Astrocyte (in vitro differentiated cells and primary cell): Measurements from ENCODE around the gene DLG1. TPM values are rescaled to one million over a fixed set of nuclear protein-coding genes. Genes with fewer than 3 reads are reported as not detected.

ENCODE experiments used
- DNase-seq: peaks from one replicate; pipeline ENCODE4 v3.0.0-alpha.2; 2010; ENCODE audit warnings: low read depth
- FAIRE-seq: peaks from 2 replicates; lab custom pipeline; 2011; peaks lifted over from hg19 to GRCh38; lab: Jason Lieb, UNC
- H2AFZ ChIP-seq: 2 replicates; pipeline ENCODE4 v1.6.0; 2012; ENCODE audit warnings: low read depth, low read length, inconsistent platforms
- H3K27ac ChIP-seq: 2 replicates; pipeline ENCODE4 v1.5.1; 2011; ENCODE audit warnings: low read depth, low read length, inconsistent platforms
- H3K27me3 ChIP-seq: 2 replicates; pipeline ENCODE4 v1.6.0; 2011; ENCODE audit warnings: low read length, inconsistent platforms; ENCODE audit not compliant: insufficient read depth
- H3K36me3 ChIP-seq: 2 replicates; pipeline ENCODE4 v1.5.1; 2011; ENCODE audit warnings: low read length, inconsistent platforms; ENCODE audit not compliant: insufficient read depth
- H3K4me1 ChIP-seq: 2 replicates; pipeline ENCODE4 v1.5.1; 2011; ENCODE audit warnings: low read length, inconsistent platforms; ENCODE audit not compliant: insufficient read depth
- H3K4me2 ChIP-seq: 2 replicates; pipeline ENCODE4 v1.6.0; 2012; ENCODE audit warnings: low read length, inconsistent platforms
- H3K4me3 ChIP-seq: 2 replicates; pipeline ENCODE4 v1.5.1; 2011; ENCODE audit warnings: low read depth, mild to moderate bottlenecking, low read length, inconsistent platforms; ENCODE audit not compliant: insufficient read depth
- H3K79me2 ChIP-seq: 2 replicates; pipeline ENCODE4 v1.6.0; 2012; ENCODE audit warnings: mild to moderate bottlenecking, low read length, inconsistent platforms; ENCODE audit not compliant: insufficient read depth
- H3K9ac ChIP-seq: 2 replicates; pipeline ENCODE4 v1.6.0; 2012; ENCODE audit warnings: mild to moderate bottlenecking, low read length, inconsistent platforms
- H3K9me3 ChIP-seq: 2 replicates; pipeline ENCODE4 v1.5.1; 2012; ENCODE audit warnings: low read depth, mild to moderate bottlenecking, low read length, inconsistent platforms; ENCODE audit not compliant: insufficient read depth
- H4K20me1 ChIP-seq: 2 replicates; pipeline ENCODE4 v1.6.0; 2012; ENCODE audit warnings: low read length, inconsistent platforms; ENCODE audit not compliant: insufficient read depth
- H3K27ac Mint-ChIP-seq: one replicate; pipeline ENCODE4 v1.8.0; 2021; ENCODE audit warnings: mild to moderate bottlenecking, mixed read lengths; ENCODE audit not compliant: unreplicated experiment
- H3K27me3 Mint-ChIP-seq: one replicate; pipeline ENCODE4 v1.8.0; 2021; ENCODE audit warnings: low read depth, mixed read lengths; ENCODE audit not compliant: unreplicated experiment
- H3K36me3 Mint-ChIP-seq: one replicate; pipeline ENCODE4 v1.8.0; 2021; ENCODE audit warnings: low read depth, mixed read lengths; ENCODE audit not compliant: unreplicated experiment
- H3K4me1 Mint-ChIP-seq: one replicate; pipeline ENCODE4 v1.8.0; 2021; ENCODE audit warnings: low read depth, mixed read lengths; ENCODE audit not compliant: unreplicated experiment
- H3K4me3 Mint-ChIP-seq: one replicate; pipeline ENCODE4 v1.8.0; 2021; ENCODE audit warnings: mild to moderate bottlenecking, moderate library complexity, mixed read lengths; ENCODE audit not compliant: unreplicated experiment
- H3K9me3 Mint-ChIP-seq: one replicate; pipeline ENCODE4 v1.8.0; 2021; ENCODE audit warnings: mild to moderate bottlenecking, mixed read lengths; ENCODE audit not compliant: unreplicated experiment
- EZH2 ChIP-seq: IDR thresholded peaks from 2 replicates; pipeline ENCODE4 v1.6.1; 2012; ENCODE audit warnings: mild to moderate bottlenecking, low read length, inconsistent platforms; ENCODE audit not compliant: insufficient read depth
- total RNA-seq: library from RNA; stranded (reverse); gene quantifications from 2 replicates; pipeline ENCODE4 v1.2.1, GENCODE V29; 2021
- TF ChIP-seq, protein P1 (sequence below): IDR thresholded peaks from 2 replicates; pipeline ENCODE4 v1.5.1; 2011; ENCODE audit warnings: low read depth, mild to moderate bottlenecking, inconsistent platforms, low read length, moderate library complexity; ENCODE audit not compliant: insufficient read depth

The DLG1 gene
- total RNA-seq, 1 donor from 2014 or later: 210 TPM

DNA sequence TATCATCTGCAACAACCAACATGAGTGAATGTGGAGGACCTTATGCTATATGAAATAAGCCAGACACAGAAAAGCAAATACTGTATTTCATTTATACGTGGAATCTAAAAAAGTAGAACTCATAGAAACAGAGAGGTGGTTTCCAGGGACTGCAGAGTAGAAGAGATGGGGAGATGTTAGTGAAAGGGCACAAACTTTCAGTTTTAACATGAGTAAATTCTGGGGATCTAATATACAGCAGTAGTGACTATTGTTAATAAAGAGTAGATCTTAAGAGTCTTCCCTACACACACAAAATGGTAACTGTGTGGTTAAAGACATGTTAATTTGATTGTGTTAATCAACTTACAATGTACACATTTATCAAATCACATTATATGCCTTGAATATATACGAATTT, 247.9 kb downstream of the DLG1 start:
- no peak overlapping the region for H3K4me3 ChIP-seq
- peaks cover 50% of the 10 kb centered on the region for H3K36me3 ChIP-seq
- peaks cover 2% of the 10 kb centered on the region for H3K79me2 ChIP-seq
- no peaks in the 10 kb centered on the region for H3K27me3 ChIP-seq
- no peaks in the 10 kb centered on the region for H3K27me3 Mint-ChIP-seq
- H3K9ac ChIP-seq: no peak overlapping the region
- peaks cover 25% of the 10 kb centered on the region for H4K20me1 ChIP-seq
- DNase-seq (no peak), FAIRE-seq (no peak)
- H3K9me3 Mint-ChIP-seq: peaks cover 2% of the 10 kb centered on the region
- H3K4me2 ChIP-seq: no peak overlapping the region
- no peaks in the 10 kb centered on the region for H3K4me1 Mint-ChIP-seq
- no peak overlapping the region for H3K4me3 Mint-ChIP-seq
- no peaks in the 10 kb centered on the region for H3K9me3 ChIP-seq
- TF ChIP-seq, protein P1, sequence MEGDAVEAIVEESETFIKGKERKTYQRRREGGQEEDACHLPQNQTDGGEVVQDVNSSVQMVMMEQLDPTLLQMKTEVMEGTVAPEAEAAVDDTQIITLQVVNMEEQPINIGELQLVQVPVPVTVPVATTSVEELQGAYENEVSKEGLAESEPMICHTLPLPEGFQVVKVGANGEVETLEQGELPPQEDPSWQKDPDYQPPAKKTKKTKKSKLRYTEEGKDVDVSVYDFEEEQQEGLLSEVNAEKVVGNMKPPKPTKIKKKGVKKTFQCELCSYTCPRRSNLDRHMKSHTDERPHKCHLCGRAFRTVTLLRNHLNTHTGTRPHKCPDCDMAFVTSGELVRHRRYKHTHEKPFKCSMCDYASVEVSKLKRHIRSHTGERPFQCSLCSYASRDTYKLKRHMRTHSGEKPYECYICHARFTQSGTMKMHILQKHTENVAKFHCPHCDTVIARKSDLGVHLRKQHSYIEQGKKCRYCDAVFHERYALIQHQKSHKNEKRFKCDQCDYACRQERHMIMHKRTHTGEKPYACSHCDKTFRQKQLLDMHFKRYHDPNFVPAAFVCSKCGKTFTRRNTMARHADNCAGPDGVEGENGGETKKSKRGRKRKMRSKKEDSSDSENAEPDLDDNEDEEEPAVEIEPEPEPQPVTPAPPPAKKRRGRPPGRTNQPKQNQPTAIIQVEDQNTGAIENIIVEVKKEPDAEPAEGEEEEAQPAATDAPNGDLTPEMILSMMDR: no peak
- TF ChIP-seq EZH2: no peak
- no peak overlapping the region for H3K27ac ChIP-seq
- peaks cover 16% of the 10 kb centered on the region for H3K36me3 Mint-ChIP-seq
- no peak overlapping the region for H2AFZ ChIP-seq
- H3K4me1 ChIP-seq: no peaks in the 10 kb centered on the region
- no peak overlapping the region for H3K27ac Mint-ChIP-seq

DNA sequence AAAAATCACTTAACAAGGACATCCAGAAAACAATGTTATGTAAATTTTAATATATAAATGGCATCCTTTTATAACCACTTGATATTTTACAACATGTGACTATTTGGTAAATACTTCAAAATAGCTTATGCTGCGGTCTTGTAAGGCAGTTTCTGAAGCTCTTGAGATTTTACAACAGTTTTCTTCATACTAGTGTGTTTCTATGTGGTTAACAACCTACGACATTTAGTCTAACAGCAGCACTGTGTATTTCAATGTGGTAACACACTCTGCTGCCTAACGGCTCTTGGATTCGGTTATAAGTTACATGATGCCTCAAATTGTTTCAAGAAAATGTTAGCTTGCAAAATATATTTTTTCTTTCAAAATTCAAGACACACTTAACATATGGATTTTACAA, 255.9 kb downstream of the DLG1 start:
- Histone ChIP-seq H3K4me3 (no peak overlapping the region), H3K9ac (no peak overlapping the region), H3K9me3 (no peaks in the 10 kb centered on the region), H2AFZ (no peak overlapping the region), H4K20me1 (peaks cover 31% of the 10 kb centered on the region), H3K36me3 (peaks cover 49% of the 10 kb centered on the region), H3K4me1 (no peaks in the 10 kb centered on the region), H3K4me2 (no peak overlapping the region), H3K79me2 (no peaks in the 10 kb centered on the region), H3K27ac (no peak overlapping the region), H3K27me3 (no peaks in the 10 kb centered on the region)
- Mint-ChIP-seq H3K9me3 (no peaks in the 10 kb centered on the region), H3K4me1 (no peaks in the 10 kb centered on the region), H3K27me3 (no peaks in the 10 kb centered on the region), H3K27ac (no peak overlapping the region), H3K4me3 (no peak overlapping the region), H3K36me3 (peaks cover 2% of the 10 kb centered on the region)
- no peak for FAIRE-seq
- no peak for DNase-seq
- TF ChIP-seq EZH2: no peak
- TF ChIP-seq, protein P1: no peak

DNA sequence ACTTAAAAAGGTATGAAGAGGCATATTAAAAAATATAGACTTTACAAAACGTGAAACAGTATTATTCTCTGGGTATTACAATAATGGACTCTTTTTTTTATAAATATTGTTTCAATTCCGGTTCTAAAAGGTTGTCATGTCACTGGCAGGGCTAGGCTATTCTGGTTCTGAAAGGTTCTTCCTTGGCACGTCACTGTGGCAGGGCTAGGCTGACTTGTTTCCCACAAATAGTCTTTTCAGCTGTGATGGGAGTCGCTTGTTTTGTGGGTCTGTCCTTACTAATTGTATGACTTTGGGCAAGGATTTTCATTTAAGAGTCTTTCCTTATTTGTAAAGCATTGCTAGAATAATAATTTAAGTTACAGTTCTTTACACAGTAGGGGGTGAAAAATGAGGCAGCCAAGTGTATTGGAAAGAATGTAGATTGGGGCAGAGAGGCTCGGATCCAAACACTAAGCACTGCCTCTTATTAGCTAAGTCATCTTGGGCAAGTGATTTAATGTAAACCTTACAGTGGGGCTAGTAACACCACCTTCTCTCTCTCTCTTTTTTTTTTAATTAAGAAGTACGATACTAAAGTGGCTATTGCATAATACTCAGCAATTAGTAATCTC, 256.4 kb downstream of the DLG1 start:
- no peak overlapping the region for H2AFZ ChIP-seq
- H3K27ac ChIP-seq: no peak overlapping the region
- H3K79me2 ChIP-seq: no peaks in the 10 kb centered on the region
- no peaks in the 10 kb centered on the region for H3K4me1 ChIP-seq
- TF ChIP-seq, protein P1: no peak
- H3K9me3 Mint-ChIP-seq: no peaks in the 10 kb centered on the region
- no peaks in the 10 kb centered on the region for H3K27me3 ChIP-seq
- H3K36me3 ChIP-seq: peaks cover 45% of the 10 kb centered on the region
- DNase-seq (no peak), FAIRE-seq (no peak)
- no peaks in the 10 kb centered on the region for H3K9me3 ChIP-seq
- peaks cover 4% of the 10 kb centered on the region for H3K36me3 Mint-ChIP-seq
- H3K4me3 Mint-ChIP-seq: no peak overlapping the region
- H3K9ac ChIP-seq: no peak overlapping the region
- no peak overlapping the region for H3K4me2 ChIP-seq
- no peaks in the 10 kb centered on the region for H3K27me3 Mint-ChIP-seq
- no peaks in the 10 kb centered on the region for H3K4me1 Mint-ChIP-seq
- no peak overlapping the region for H3K27ac Mint-ChIP-seq
- H4K20me1 ChIP-seq: peaks cover 35% of the 10 kb centered on the region
- no peak overlapping the region for H3K4me3 ChIP-seq
